Upper lobe of left lung (tissue), 4 donors: ENCODE data around the gene AOC1.

Experiments
- CTCF ChIP-seq, 6 experiments: fragments of 450-650 bp in 4 of 6; fragments of 200-600 bp in 2 of 6; sonication (generic) in 2 of 6; IDR thresholded peaks; one replicate each; pipeline ENCODE4 v1.5.1; 2016 to 2019; ENCODE audit warnings: antibody characterized with exemption in 6 of 6
- EP300 ChIP-seq, 4 donors: sonication (generic); formaldehyde crosslinking; IDR thresholded peaks; one replicate each; pipeline ENCODE4 v1.5.1; 2017; ENCODE audit warnings: antibody characterized with exemption in 4 of 4, control low read depth in 2 of 4
- POLR2A ChIP-seq, 4 donors: fragments of 450-650 bp; IDR thresholded peaks; one replicate each; pipeline ENCODE4 v1.5.1; 2016 to 2017; ENCODE audit warnings: antibody characterized with exemption in 4 of 4, mild to moderate bottlenecking in 2 of 4
- POLR2AphosphoS5 ChIP-seq, 2 donors: sonication (generic); formaldehyde crosslinking; IDR thresholded peaks; one replicate each; pipeline ENCODE4 v1.5.1; 2017; ENCODE audit warnings: antibody characterized with exemption in 2 of 2

GRCh38 chr7:150854066-150855000 is 2.0 kb downstream of the AOC1 start:
- no peak for TF ChIP-seq CTCF (IDR thresholded peaks at IDR 0.05)
- TF ChIP-seq POLR2A (IDR thresholded peaks at IDR 0.05), result no peak
- TF ChIP-seq POLR2AphosphoS5 (IDR thresholded peaks at IDR 0.05), result no peak
- no peak for TF ChIP-seq EP300 (IDR thresholded peaks at IDR 0.05)
